PC-3 (cell line): ENCODE results near the gene C4orf50.

Experiments
- EZH2 ChIP-seq: fragments of 300-600 bp; sonication (generic); IDR thresholded peaks from one replicate; pipeline ENCODE4 v1.6.1; 2017; ENCODE audit warnings: antibody characterized with exemption, mild to moderate bottlenecking, low read length; ENCODE audit not compliant: unreplicated experiment
- EZH2phosphoT487 ChIP-seq: fragments of 300-600 bp; sonication (generic); IDR thresholded peaks from 2 replicates; pipeline ENCODE4 v1.6.1; 2018; ENCODE audit warnings: mild to moderate bottlenecking, antibody characterized with exemption, low read length, borderline replicate concordance
- TF ChIP-seq, protein P1 (sequence below): fragments of 300-600 bp; sonication (generic); conservative IDR thresholded peaks from 2 replicates; pipeline ENCODE4 v1.5.1; 2017; ENCODE audit warnings: antibody characterized with exemption, low read depth, mild to moderate bottlenecking, low read length

DNA sequence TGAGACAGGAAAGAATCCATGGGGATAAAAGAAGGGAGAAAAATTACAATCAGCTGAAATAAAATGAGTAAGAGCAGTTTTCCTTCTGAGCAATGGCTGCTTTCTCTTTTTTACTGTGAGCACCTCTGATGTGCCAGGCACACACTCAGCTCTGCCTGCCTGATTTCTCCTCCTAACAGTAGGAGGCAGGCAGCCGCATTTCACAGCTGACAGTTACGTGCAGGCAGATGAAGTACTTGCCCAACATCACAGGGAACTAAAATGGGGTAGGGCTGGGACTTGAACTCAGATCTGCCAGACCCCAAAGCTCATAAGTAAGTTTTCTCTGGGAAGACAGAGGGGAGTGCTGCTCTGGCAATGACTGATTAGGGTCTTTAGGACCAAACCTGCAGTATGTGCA is 54.6 kb downstream of the C4orf50 start:
- no peak for TF ChIP-seq EZH2phosphoT487
- TF ChIP-seq EZH2: no peak
- TF ChIP-seq, protein P1, sequence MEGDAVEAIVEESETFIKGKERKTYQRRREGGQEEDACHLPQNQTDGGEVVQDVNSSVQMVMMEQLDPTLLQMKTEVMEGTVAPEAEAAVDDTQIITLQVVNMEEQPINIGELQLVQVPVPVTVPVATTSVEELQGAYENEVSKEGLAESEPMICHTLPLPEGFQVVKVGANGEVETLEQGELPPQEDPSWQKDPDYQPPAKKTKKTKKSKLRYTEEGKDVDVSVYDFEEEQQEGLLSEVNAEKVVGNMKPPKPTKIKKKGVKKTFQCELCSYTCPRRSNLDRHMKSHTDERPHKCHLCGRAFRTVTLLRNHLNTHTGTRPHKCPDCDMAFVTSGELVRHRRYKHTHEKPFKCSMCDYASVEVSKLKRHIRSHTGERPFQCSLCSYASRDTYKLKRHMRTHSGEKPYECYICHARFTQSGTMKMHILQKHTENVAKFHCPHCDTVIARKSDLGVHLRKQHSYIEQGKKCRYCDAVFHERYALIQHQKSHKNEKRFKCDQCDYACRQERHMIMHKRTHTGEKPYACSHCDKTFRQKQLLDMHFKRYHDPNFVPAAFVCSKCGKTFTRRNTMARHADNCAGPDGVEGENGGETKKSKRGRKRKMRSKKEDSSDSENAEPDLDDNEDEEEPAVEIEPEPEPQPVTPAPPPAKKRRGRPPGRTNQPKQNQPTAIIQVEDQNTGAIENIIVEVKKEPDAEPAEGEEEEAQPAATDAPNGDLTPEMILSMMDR: no peak
